Uterus (tissue), 2 donors: ENCODE measurements around the gene DTHD1.

Experiments
- POLR2A ChIP-seq, 2 donors: fragments of 450-650 bp; IDR thresholded peaks; one replicate each; pipeline ENCODE4 v1.6.1; 2016; ENCODE audit warnings: antibody characterized with exemption in 2 of 2, mild to moderate bottlenecking in 1 of 2, moderate library complexity in 1 of 2
- TF ChIP-seq, protein P1 (sequence below), 4 experiments: fragments of 200-600 bp in 2 of 4; fragments of 450-650 bp in 2 of 4; sonication (generic) in 2 of 4; IDR thresholded peaks; one replicate each; pipeline ENCODE4 v1.5.1; 2016 to 2019; ENCODE audit warnings: antibody characterized with exemption in 4 of 4, mild to moderate bottlenecking in 2 of 4, moderate library complexity in 1 of 4

GRCh38 chr4:36386691-36387090 lies 105.3 kb downstream of the DTHD1 start:
- TF ChIP-seq POLR2A (IDR thresholded peaks at IDR 0.05): no peak
- TF ChIP-seq, protein P1, sequence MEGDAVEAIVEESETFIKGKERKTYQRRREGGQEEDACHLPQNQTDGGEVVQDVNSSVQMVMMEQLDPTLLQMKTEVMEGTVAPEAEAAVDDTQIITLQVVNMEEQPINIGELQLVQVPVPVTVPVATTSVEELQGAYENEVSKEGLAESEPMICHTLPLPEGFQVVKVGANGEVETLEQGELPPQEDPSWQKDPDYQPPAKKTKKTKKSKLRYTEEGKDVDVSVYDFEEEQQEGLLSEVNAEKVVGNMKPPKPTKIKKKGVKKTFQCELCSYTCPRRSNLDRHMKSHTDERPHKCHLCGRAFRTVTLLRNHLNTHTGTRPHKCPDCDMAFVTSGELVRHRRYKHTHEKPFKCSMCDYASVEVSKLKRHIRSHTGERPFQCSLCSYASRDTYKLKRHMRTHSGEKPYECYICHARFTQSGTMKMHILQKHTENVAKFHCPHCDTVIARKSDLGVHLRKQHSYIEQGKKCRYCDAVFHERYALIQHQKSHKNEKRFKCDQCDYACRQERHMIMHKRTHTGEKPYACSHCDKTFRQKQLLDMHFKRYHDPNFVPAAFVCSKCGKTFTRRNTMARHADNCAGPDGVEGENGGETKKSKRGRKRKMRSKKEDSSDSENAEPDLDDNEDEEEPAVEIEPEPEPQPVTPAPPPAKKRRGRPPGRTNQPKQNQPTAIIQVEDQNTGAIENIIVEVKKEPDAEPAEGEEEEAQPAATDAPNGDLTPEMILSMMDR (IDR thresholded peaks at IDR 0.05): no peak
